H1 (cell line): ENCODE results near the gene LRP1. TPM values are rescaled to one million over a fixed set of nuclear protein-coding genes. Genes with fewer than 3 reads are reported as not detected.

Experiments used
- CREB1 ChIP-seq: IDR thresholded peaks from 2 replicates; pipeline ENCODE4 v1.6.1; 2012; ENCODE audit warnings: inconsistent platforms
- EGR1 ChIP-seq: IDR thresholded peaks from 2 replicates; pipeline ENCODE4 v1.6.1; 2011; ENCODE audit warnings: low read depth, low read length, borderline replicate concordance
- KDM1A ChIP-seq: fragments of 200-600, 300-600 bp; sonication (generic); IDR thresholded peaks from 2 replicates; pipeline ENCODE4 v1.7.1; 2016; ENCODE audit warnings: mild to moderate bottlenecking, low read length, borderline replicate concordance
- RFX5 ChIP-seq: IDR thresholded peaks from 2 replicates; pipeline ENCODE4 v1.6.1; 2011; ENCODE audit warnings: low read depth, low read length, improper control_type of control experiment, borderline replicate concordance
- SIX5 ChIP-seq: IDR thresholded peaks from 2 replicates; pipeline ENCODE4 v1.6.1; 2011; ENCODE audit warnings: mild to moderate bottlenecking, low read depth, low read length
- TBP ChIP-seq: IDR thresholded peaks from 2 replicates; pipeline ENCODE4 v1.6.1; 2011; ENCODE audit warnings: low read depth, low read length, improper control_type of control experiment
- microRNA counts: library from miRNA; unstranded; fragments of <30 nt; microRNA quantifications from one replicate; lab custom pipeline; 2015
- microRNA-seq, 2 experiments: library from miRNA; unstranded; fragments of <30 nt; microRNA quantifications; one replicate each; pipeline versions ENCODE4 to v1.2.0, GENCODE V29; 2016 to 2020; ENCODE audit warnings: borderline microRNAs expressed in 2 of 2, borderline number of aligned reads in 2 of 2, borderline replicate concordance in 1 of 2
- polyA plus RNA-seq, 7 experiments: library from polyadenylated mRNA; depleted of rRNA in 3 of 7; stranded (reverse) in 5 of 7; unstranded in 2 of 7; fragments of >200 nt in 5 of 7; fragments of 200-250 nt in 2 of 7; gene quantifications; 1 replicate in 5 of 7; 2 replicates in 1 of 7; 4 replicates in 1 of 7; pipeline versions ENCODE4 v1.2.1 to v1.2.3, GENCODE V29; 2011 to 2013; ENCODE audit warnings: missing spikeins in 2 of 7, mixed read lengths in 2 of 7
- small RNA-seq: library from polyadenylated mRNA; stranded (forward); fragments of <200 nt; extraction: miRNeasy Mini kit (QIAGEN cat#:217004); gene quantifications from one replicate; pipeline ENCODE3, GENCODE V24; 2013; ENCODE audit not compliant: insufficient read depth
- total RNA-seq: library from RNA; stranded (reverse); fragmentation: NEBNext Ultra II Directional; extraction: Animal tissue kit (Norgen Biotek cat#: 25700); gene quantifications from 2 replicates; pipeline ENCODE4 v1.2.1, GENCODE V29; 2021

The LRP1 gene
- total and polyA plus RNA-seq, 2 of the 8 experiments (the other 6 are each of a cell fraction or from before 2014, with no cell fraction given) = 35.3 to 92.5 TPM

DNA sequence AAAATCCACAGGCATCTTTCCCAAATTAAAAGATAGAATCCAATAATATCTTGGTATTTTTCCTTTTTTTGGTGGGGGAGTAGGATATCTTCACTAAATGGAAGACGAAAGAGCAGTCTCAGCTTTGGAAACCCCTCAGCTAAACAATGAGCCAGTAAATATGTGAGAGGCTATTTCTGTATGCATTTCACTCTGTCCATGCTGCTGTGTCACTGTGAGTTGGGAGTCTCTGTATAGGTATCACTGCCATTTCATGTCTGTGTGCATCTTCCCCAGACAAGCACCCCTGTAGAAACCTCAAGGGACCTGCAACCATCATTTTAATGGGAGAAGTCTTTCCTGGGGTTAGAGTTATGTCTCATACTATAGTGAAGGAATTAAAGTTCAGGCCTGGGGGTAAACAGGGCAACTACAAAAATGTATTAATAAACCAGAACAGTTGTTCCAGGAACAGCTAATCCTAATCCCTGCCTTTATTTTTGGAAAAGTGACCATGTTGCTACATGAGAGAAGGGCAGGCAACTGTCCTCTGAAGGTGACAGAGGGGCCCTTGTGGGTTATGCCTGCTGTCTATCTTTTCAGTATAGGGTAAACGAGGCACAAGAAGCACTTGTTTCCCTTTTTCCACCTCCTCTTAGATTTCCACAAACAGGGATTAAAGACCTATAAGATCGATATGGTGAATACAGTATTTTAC lies 134.0 kb downstream of the LRP1 start (continued):
- TF ChIP-seq TBP (no peak), KDM1A (no peak), SIX5 (no peak), EGR1 (no peak), CREB1 (no peak), RFX5 (no peak)

MicroRNAs within 50 kb of the gene (microRNA counts, 767-probe panel; counts per million panel counts)
- 879 counts per million, percentile 95 among the panel's probes with 10 or more counts for microRNA hsa-miR-1228-3p (lab: Ali Mortazavi, UCI)

Small RNAs within 50 kb of the gene (microRNA-seq; reads per million reads assigned to microRNA genes)
- gene MIR1228 = 0.20 to 1.1 reads per million in 2 experiments

Small RNAs within 50 kb of the gene (small RNA-seq; reads per million reads assigned to genes)
- gene MIR1228 = 5.0 reads per million, percentile 61 among the genes with 10 or more reads in this experiment

Other genes with a start within 250 kb of the LRP1 start
- not detected in 2 replicates for gene SDR9C7, start 194.1 kb upstream of the LRP1 start, total RNA-seq
- gene SDR9C7, start 194.1 kb upstream of the LRP1 start, polyA plus RNA-seq (2011; rRNA removed) = 0.11 TPM in 1 of 2 replicates, not detected in the other
- gene RDH16, start 170.9 kb upstream of the LRP1 start, total RNA-seq = 0.30 and 0.46 TPM in 2 replicates
- 0.79 and 0.93 TPM in 2 replicates for gene RDH16, start 170.9 kb upstream of the LRP1 start, polyA plus RNA-seq (2011; rRNA removed)
- gene ZBTB39, start 121.9 kb upstream of the LRP1 start, total RNA-seq = 24.5 and 25.0 TPM in 2 replicates
- 19.3 and 21.0 TPM in 2 replicates for gene ZBTB39, start 121.9 kb upstream of the LRP1 start, polyA plus RNA-seq (2011; rRNA removed)
- gene TAC3, start 112.0 kb upstream of the LRP1 start, total RNA-seq = 9.7 and 11.7 TPM in 2 replicates
- 36.0 and 45.3 TPM in 2 replicates for gene TAC3, start 112.0 kb upstream of the LRP1 start, polyA plus RNA-seq (2011; rRNA removed)
- 0.52 and 0.54 TPM in 2 replicates for gene MYO1A, start 78.4 kb upstream of the LRP1 start, total RNA-seq
- 0.60 and 0.77 TPM in 2 replicates for gene MYO1A, start 78.4 kb upstream of the LRP1 start, polyA plus RNA-seq (2011; rRNA removed)
- 41.6 and 43.2 TPM in 2 replicates for gene NEMP1, start 49.7 kb upstream of the LRP1 start, total RNA-seq
- 21.3 and 30.1 TPM in 2 replicates for gene NEMP1, start 49.7 kb upstream of the LRP1 start, polyA plus RNA-seq (2011; rRNA removed)
- gene NAB2, start 39.4 kb upstream of the LRP1 start, total RNA-seq = 20.6 and 20.9 TPM in 2 replicates
- gene NAB2, start 39.4 kb upstream of the LRP1 start, polyA plus RNA-seq (2011; rRNA removed) = 23.5 and 30.8 TPM in 2 replicates
- gene STAT6, start 17.1 kb upstream of the LRP1 start, total RNA-seq = 26.8 and 32.9 TPM in 2 replicates
- gene STAT6, start 17.1 kb upstream of the LRP1 start, polyA plus RNA-seq (2011; rRNA removed) = 38.7 and 52.2 TPM in 2 replicates
- gene LRP1-AS, start 19.1 kb downstream of the LRP1 start, total RNA-seq = not detected in 2 replicates
- gene LRP1-AS, start 19.1 kb downstream of the LRP1 start, polyA plus RNA-seq (2011; rRNA removed) = not detected in 2 replicates
- 1.7 and 1.8 TPM in 2 replicates for gene NXPH4, start 88.3 kb downstream of the LRP1 start, total RNA-seq
- gene NXPH4, start 88.3 kb downstream of the LRP1 start, polyA plus RNA-seq (2011; rRNA removed) = 0.92 and 1.4 TPM in 2 replicates
- gene SHMT2, start 101.2 kb downstream of the LRP1 start, total RNA-seq = 274 and 283 TPM in 2 replicates
- 520 and 847 TPM in 2 replicates for gene SHMT2, start 101.2 kb downstream of the LRP1 start, polyA plus RNA-seq (2011; rRNA removed)
- 1.3 and 1.9 TPM in 2 replicates for gene STAC3, start 122.7 kb downstream of the LRP1 start, total RNA-seq
- gene STAC3, start 122.7 kb downstream of the LRP1 start, polyA plus RNA-seq (2011; rRNA removed) = 0.70 and 0.77 TPM in 2 replicates